HepG2 (cell line): ENCODE results near the gene CARD9. TPM values are rescaled to one million over a fixed set of nuclear protein-coding genes. Genes with fewer than 3 reads are reported as not detected.

ENCODE experiments used
- ATAC-seq: fragments of 200-7000 bp; cut with Tn5 transposase; 3 replicates; pipeline ENCODE4 v1.9.1; 2020; ENCODE audit warnings: mild to moderate bottlenecking, moderate library complexity
- BruUV-seq: library from RNA; stranded (reverse); fragments of 400-500 nt; replicated peaks from 2 replicates; lab custom pipeline; 2021; lab: Mats Ljungman, UMichigan
- CTCF ChIA-PET: fragments of 300-600 bp; formaldehyde crosslinking; extraction: SDS; loops from one replicate; lab custom pipeline; 2021; ENCODE audit warnings: low total read pairs, inconsistent platforms, low intra/inter-chr PET ratio; lab: Yijun Ruan, JAX
- POLR2A ChIA-PET: fragments of 350-600 bp; sonication (Branson Sonifier 250); formaldehyde crosslinking; loops from one replicate; lab custom pipeline; 2020; ENCODE audit warnings: antibody characterized with exemption, inconsistent platforms; lab: Yijun Ruan, JAX
- DNase-seq: peaks from one replicate; pipeline ENCODE4 v3.0.0-alpha.2; 2015; ENCODE audit warnings: low spot score
- FAIRE-seq: peaks from 3 replicates; lab custom pipeline; 2011; peaks lifted over from hg19 to GRCh38; lab: Jason Lieb, UNC
- H2AFZ ChIP-seq: one replicate; pipeline ENCODE4 v1.6.1; 2011; ENCODE audit warnings: low read length, inconsistent platforms
- H3K27ac ChIP-seq: fragments of 300-600 bp; 3 replicates; pipeline ENCODE4 v1.8.0; 2011; ENCODE audit warnings: mixed run types, mild to moderate bottlenecking, mixed read lengths, low read length, inconsistent platforms; ENCODE audit not compliant: insufficient read depth; ENCODE audit errors: extremely low read length
- H3K27me3 ChIP-seq, 2 experiments: fragments of 200-600 bp in 1 of 2; 2 replicates in 1 of 2; 3 replicates in 1 of 2; pipeline versions ENCODE4 v1.6.0 to v1.8.0; 2011; ENCODE audit warnings: low read length in 2 of 2, mild to moderate bottlenecking in 2 of 2, moderate library complexity in 2 of 2, inconsistent platforms in 1 of 2; ENCODE audit not compliant: insufficient read depth in 2 of 2, control insufficient read depth in 1 of 2
- H3K36me3 ChIP-seq, 2 experiments: fragments of 200-600 bp in 1 of 2; replicated peaks in 1 of 2; 2 replicates in 1 of 2; 3 replicates in 1 of 2; pipeline versions ENCODE4 v1.5.1 to v1.8.0; 2011; ENCODE audit warnings: low read length in 2 of 2, inconsistent platforms in 1 of 2; ENCODE audit not compliant: insufficient read depth in 2 of 2, control insufficient read depth in 1 of 2
- H3K4me1 ChIP-seq: 2 replicates; pipeline ENCODE4 v1.5.1; 2012; ENCODE audit warnings: low read length, inconsistent platforms; ENCODE audit not compliant: insufficient read depth
- H3K4me2 ChIP-seq: 2 replicates; pipeline ENCODE4 v1.6.0; 2011; ENCODE audit warnings: low read depth, low read length, inconsistent platforms
- H3K4me3 ChIP-seq, 3 experiments: fragments of 200-600 bp in 1 of 3; sonication (generic), shearing (Covaris generic) in 1 of 3; replicated peaks in 1 of 3; 2 replicates each; pipeline ENCODE4 v1.5.1; 2011 to 2016; ENCODE audit warnings: low read length in 3 of 3, inconsistent platforms in 2 of 3, low read depth in 2 of 3, mild to moderate bottlenecking in 2 of 3, control low read depth in 1 of 3, mixed read lengths in 1 of 3; ENCODE audit not compliant: insufficient read depth in 1 of 3
- H3K79me2 ChIP-seq: one replicate; pipeline ENCODE4 v1.6.1; 2011; ENCODE audit warnings: low read length, inconsistent platforms; ENCODE audit not compliant: insufficient read depth
- H3K9ac ChIP-seq: 2 replicates; pipeline ENCODE4 v1.6.0; 2011; ENCODE audit warnings: mild to moderate bottlenecking, low read depth, low read length, inconsistent platforms; ENCODE audit not compliant: insufficient read depth
- H3K9me3 ChIP-seq: 2 replicates; pipeline ENCODE4 v1.5.1; 2012; ENCODE audit warnings: mild to moderate bottlenecking, low read length
- H4K20me1 ChIP-seq: 2 replicates; pipeline ENCODE4 v1.6.0; 2011; ENCODE audit warnings: inconsistent platforms, mild to moderate bottlenecking, low read length, moderate library complexity; ENCODE audit not compliant: insufficient read depth
- AHR ChIP-seq: IDR thresholded peaks from 2 replicates; pipeline ENCODE4 v1.6.1; 2018; ENCODE audit warnings: missing genetic modification reagents, missing compliant biosample characterization
- CCAR2 ChIP-seq: fragments of 200-400 bp; formaldehyde crosslinking; optimal IDR thresholded peaks from 2 replicates; pipeline ENCODE3; 2018; ENCODE audit warnings: low read depth, mild to moderate bottlenecking, low read length, moderate library complexity
- CENPX ChIP-seq: sonication (generic); formaldehyde crosslinking; IDR thresholded peaks from 2 replicates; pipeline ENCODE4 v1.9.0; 2021; ENCODE audit warnings: mild to moderate bottlenecking, missing genetic modification reagents, moderate library complexity
- ERF ChIP-seq: IDR thresholded peaks from 2 replicates; pipeline ENCODE4 v1.6.1; 2018; ENCODE audit warnings: missing biosample characterization, missing genetic modification reagents
- JDP2 ChIP-seq: sonication (generic); formaldehyde crosslinking; IDR thresholded peaks from 2 replicates; pipeline ENCODE4 v1.8.1; 2022; ENCODE audit warnings: missing genetic modification reagents, borderline replicate concordance
- KLF16 ChIP-seq, 2 experiments: sonication (generic) in 1 of 2; formaldehyde crosslinking in 1 of 2; IDR thresholded peaks; 2 replicates each; pipeline versions ENCODE4 v1.6.1 to v1.8.0; 2016 to 2023; ENCODE audit warnings: missing genetic modification reagents in 2 of 2, missing compliant biosample characterization in 1 of 2
- NFATC3 ChIP-seq: sonication (generic); formaldehyde crosslinking; IDR thresholded peaks from 2 replicates; pipeline ENCODE4 v1.5.1; 2020; ENCODE audit warnings: mild to moderate bottlenecking, missing genetic modification reagents
- RAD21 ChIP-seq: fragments of 450-650 bp; formaldehyde crosslinking; IDR thresholded peaks from 2 replicates; pipeline ENCODE4 v1.5.0; 2020; ENCODE audit warnings: mild to moderate bottlenecking
- SAFB2 ChIP-seq: sonication (generic); formaldehyde crosslinking; IDR thresholded peaks from 2 replicates; pipeline ENCODE4 v1.5.1; 2020; ENCODE audit warnings: missing genetic modification reagents, low read depth, mild to moderate bottlenecking, borderline replicate concordance
- SALL1 ChIP-seq: sonication (generic); formaldehyde crosslinking; IDR thresholded peaks from 2 replicates; pipeline ENCODE4 v1.8.0; 2022; ENCODE audit warnings: mild to moderate bottlenecking, missing genetic modification reagents
- SETDB1 ChIP-seq: sonication (generic); formaldehyde crosslinking; IDR thresholded peaks from 2 replicates; pipeline ENCODE4 v1.5.1; 2020; ENCODE audit warnings: missing genetic modification reagents, mild to moderate bottlenecking, borderline replicate concordance
- SNRNP70 ChIP-seq: fragments of 200-400 bp; formaldehyde crosslinking; IDR thresholded peaks from 2 replicates; pipeline ENCODE4 v1.6.1; 2017; ENCODE audit warnings: mild to moderate bottlenecking, low read depth, low read length, moderate library complexity
- ZNF274 ChIP-seq: sonication (generic); formaldehyde crosslinking; IDR thresholded peaks from 2 replicates; pipeline ENCODE4 v1.5.1; 2020; ENCODE audit warnings: mild to moderate bottlenecking, missing genetic modification reagents
- ZNF337 ChIP-seq: sonication (generic); formaldehyde crosslinking; IDR thresholded peaks from 2 replicates; pipeline ENCODE4 v1.5.1; 2020; ENCODE audit warnings: missing genetic modification reagents, low read depth, mild to moderate bottlenecking, borderline replicate concordance
- ZNF724P ChIP-seq: sonication (generic); formaldehyde crosslinking; IDR thresholded peaks from 2 replicates; pipeline ENCODE4 v1.8.0; 2022; ENCODE audit warnings: missing genetic modification reagents, borderline replicate concordance
- ZNF790 ChIP-seq: sonication (generic); formaldehyde crosslinking; IDR thresholded peaks from 2 replicates; pipeline ENCODE4 v1.8.0; 2022; ENCODE audit warnings: missing genetic modification reagents, mild to moderate bottlenecking, borderline replicate concordance
- WGBS: methylation state at CpG from one replicate; pipeline ENCODE4 v1.1.6; 2017; ENCODE audit warnings: low lambda C conversion rate; 5-methylcytosine and 5-hydroxymethylcytosine counted together
- in situ Hi-C: cut with HindIII; loops from 2 replicates; pipeline ENCODE4 v1.10.0; 2017; ENCODE audit warnings: low pct_unique_long_range_greater_than_20kb; ENCODE audit not compliant: extremely low pct_ligation_motif_present
- intact Hi-C: fragments of 100-400 bp; cut with micrococcal nuclease; formaldehyde crosslinking; loops from one replicate; pipeline ENCODE4 v1.10.0; 2022; ENCODE audit not compliant: unreplicated experiment
- polyA plus RNA-seq, 8 experiments: library from polyadenylated mRNA; depleted of rRNA in 3 of 8; stranded (reverse) in 7 of 8; unstranded in 1 of 8; fragments of >200 nt; fragmentation: Illumina TruSeq in 4 of 8; extraction: Trizol in 4 of 8; gene quantifications; 2 replicates each; pipeline versions ENCODE4 v1.2.1 to v1.2.3, GENCODE V29; 2011 to 2016; ENCODE audit warnings: low read depth in 4 of 8, missing spikeins in 1 of 8, mixed read lengths in 1 of 8; ENCODE audit not compliant: insufficient read depth in 1 of 8
- total RNA-seq, 5 experiments: library from RNA; depleted of rRNA; stranded (reverse); fragments of >200 nt; fragmentation: Illumina TruSeq; extraction: Trizol; gene quantifications; 2 replicates each; pipeline ENCODE4 v1.2.3, GENCODE V29; 2016; ENCODE audit warnings: low read depth in 1 of 5

CARD9 gene
- total and polyA plus RNA-seq, 2 of the 13 experiments (the other 11 are each of a cell fraction or from before 2014, with no cell fraction given), result 3.3 to 7.4 TPM

DNA sequence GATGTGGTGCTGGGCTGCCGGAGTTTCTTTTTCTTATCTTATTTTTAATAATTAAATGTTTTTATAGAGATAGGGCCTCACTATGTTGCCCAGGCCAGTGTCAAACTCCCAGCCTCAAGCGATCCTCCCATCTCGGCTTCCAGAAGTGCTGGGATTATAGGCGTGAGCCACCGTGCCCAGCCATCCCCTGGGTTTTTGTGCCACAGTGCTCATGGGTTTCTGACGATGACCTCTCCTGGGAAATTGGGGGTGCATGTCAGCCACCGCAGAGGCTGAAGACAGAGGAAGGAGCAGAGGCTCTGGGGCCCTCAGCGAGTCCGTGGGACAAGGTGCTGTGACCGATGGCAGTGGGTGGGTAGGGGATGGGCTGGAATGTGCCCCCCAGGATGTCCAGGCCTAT lies 31.7 kb downstream of the CARD9 start:
- no peak overlapping the region for H3K9ac ChIP-seq
- H3K27me3 ChIP-seq, result peaks cover 0 to 9% of the 10 kb centered on the region in 2 experiments; a peak in 2 of 5 replicates
- BruUV-seq, result no TSS peak
- in situ Hi-C loops (loop anchor here (25.0 kb wide), 1 partner anchor 296 kb away; no protein-coding TSS in a partner anchor), intact Hi-C loops (no loop called here)
- no peaks in the 10 kb centered on the region for H4K20me1 ChIP-seq
- H3K4me2 ChIP-seq, result no peak overlapping the region
- DNase-seq (no peak), FAIRE-seq (no peak), ATAC-seq (no peak)
- H3K4me3 ChIP-seq, result no peak overlapping the region
- TF ChIP-seq SETDB1 (CRISPR knock-in tag), result no peak
- TF ChIP-seq NFATC3, result no peak
- no peak for TF ChIP-seq ZNF337 (CRISPR knock-in tag)
- no peak for TF ChIP-seq SNRNP70
- no peak for TF ChIP-seq AHR (CRISPR knock-in tag)
- TF ChIP-seq SALL1 (CRISPR knock-in tag), result no peak
- TF ChIP-seq ERF (CRISPR knock-in tag), result no peak
- TF ChIP-seq ZNF724P (CRISPR knock-in tag), result no peak
- TF ChIP-seq ZNF790, result no peak
- no peak for TF ChIP-seq RAD21
- TF ChIP-seq KLF16 (CRISPR knock-in tag; IDR thresholded peaks at IDR 0.05), result no peak
- no peak for TF ChIP-seq JDP2 (CRISPR knock-in tag)
- no peak for TF ChIP-seq CCAR2
- no peak for TF ChIP-seq CENPX (CRISPR knock-in tag)
- TF ChIP-seq ZNF274 (CRISPR knock-in tag), result no peak
- TF ChIP-seq SAFB2 (CRISPR knock-in tag), result no peak
- no peaks in the 10 kb centered on the region for H3K36me3 ChIP-seq
- H2AFZ ChIP-seq, result no peak overlapping the region
- no peaks in the 10 kb centered on the region for H3K79me2 ChIP-seq
- WGBS, result 86% methylated on average over 10 of the region's 10 CpGs
- no peaks in the 10 kb centered on the region for H3K9me3 ChIP-seq
- POLR2A ChIA-PET, result no interaction called here
- peaks cover 62% of the 10 kb centered on the region for H3K4me1 ChIP-seq
- CTCF ChIA-PET, result no interaction called here
- H3K27ac ChIP-seq, result no peak overlapping the region
